Brain microvascular endothelial cell (primary cell): Measurements from ENCODE around the gene ZNF664.

Experiments used
- DNase-seq: peaks from one replicate; pipeline ENCODE4 v3.0.0-alpha.2; 2020
- H3K27ac ChIP-seq: fragments of 250-450 bp; sonication (Bioruptor Pico); 2 replicates; pipeline ENCODE4 v1.5.1; 2020; ENCODE audit warnings: mild to moderate bottlenecking, moderate library complexity
- H3K27me3 ChIP-seq: fragments of 250-450 bp; sonication (Bioruptor Pico); replicated peaks from 2 replicates; pipeline ENCODE4 v1.5.1; 2020; ENCODE audit warnings: mild to moderate bottlenecking
- H3K36me3 ChIP-seq: fragments of 250-450 bp; sonication (Bioruptor Pico); replicated peaks from 2 replicates; pipeline ENCODE4 v1.5.1; 2020; ENCODE audit warnings: mild to moderate bottlenecking
- H3K4me3 ChIP-seq: 2 replicates; pipeline ENCODE4 v1.5.1; 2011; ENCODE audit warnings: low read depth, mild to moderate bottlenecking, control low read depth, low read length, moderate library complexity
- CTCF ChIP-seq: IDR thresholded peaks from 2 replicates; pipeline ENCODE4 v1.5.1; 2011; ENCODE audit warnings: low read depth, mild to moderate bottlenecking, moderate library complexity, low read length, control low read depth, inconsistent platforms; ENCODE audit errors: missing control alignments
- in situ Hi-C: cut with HindIII; loops from 2 replicates; pipeline ENCODE4 v1.10.0; 2017; ENCODE audit warnings: low sequenced_read_pairs, low pct_ligation_motif_present

Gene ZNF664

GRCh38 chr12:123972457-123973401, at the start of gene ZNF664, which contains the start of gene CCDC92:
ZNF664 (plus strand) TSS chr12:123973215; CDS start chr12:124012145, 38,930 bp downstream.
CCDC92 (minus strand) TSS chr12:123972831; CDS start chr12:123944305, 28,526 bp downstream.
- Histone ChIP-seq H3K27me3 (no peaks in the 10 kb centered on the region), H3K27ac (peak within 1 kb of the TSS; percentile 4), H3K36me3 (no peaks in the 10 kb centered on the region), H3K4me3 (peak within 1 kb of the TSS; percentile 70)
- in situ Hi-C loops = no loop called here
- peak; percentile 20 for TF ChIP-seq CTCF
- DNase-seq = peak; percentile 81

- Histone ChIP-seq H3K36me3 (no peaks in the 10 kb centered on the region), H3K27ac (no peak overlapping the region), H3K27me3 (no peaks in the 10 kb centered on the region), H3K4me3 (no peak overlapping the region)
- no peak for TF ChIP-seq CTCF
- in situ Hi-C loops = no loop called here
- no peak for DNase-seq
Observed at GRCh38 chr12:123923927-123924326, 49.1 kb upstream of the ZNF664 start.

GRCh38 chr12:123924539-123924938, 48.5 kb upstream of the ZNF664 start:
- in situ Hi-C loops = no loop called here
- no peaks in the 10 kb centered on the region for H3K36me3 ChIP-seq

GRCh38 chr12:123928274-123928865, 44.6 kb upstream of the ZNF664 start:
- no peak for DNase-seq
- H3K27me3 ChIP-seq = no peaks in the 10 kb centered on the region
- no peak for TF ChIP-seq CTCF
- in situ Hi-C loops = no loop called here
- H3K4me3 ChIP-seq = no peak overlapping the region
- H3K27ac ChIP-seq = no peak overlapping the region
- no peaks in the 10 kb centered on the region for H3K36me3 ChIP-seq

More at GRCh38 chr12:123924539-123924938, 48.5 kb upstream of the ZNF664 start:
- H3K27me3 ChIP-seq = no peaks in the 10 kb centered on the region
- H3K27ac ChIP-seq = no peak overlapping the region
- no peak for TF ChIP-seq CTCF
- no peak for DNase-seq
- H3K4me3 ChIP-seq = no peak overlapping the region

- Histone ChIP-seq H3K4me3 (no peak overlapping the region), H3K27me3 (no peaks in the 10 kb centered on the region), H3K36me3 (no peaks in the 10 kb centered on the region), H3K27ac (no peak overlapping the region)
- DNase-seq = no peak
- in situ Hi-C loops = no loop called here
- no peak for TF ChIP-seq CTCF
Observed at GRCh38 chr12:123928897-123929296, 44.1 kb upstream of the ZNF664 start.
